ENCODE measurements around the gene PRKCQ.

PRKCQ gene

DNA sequence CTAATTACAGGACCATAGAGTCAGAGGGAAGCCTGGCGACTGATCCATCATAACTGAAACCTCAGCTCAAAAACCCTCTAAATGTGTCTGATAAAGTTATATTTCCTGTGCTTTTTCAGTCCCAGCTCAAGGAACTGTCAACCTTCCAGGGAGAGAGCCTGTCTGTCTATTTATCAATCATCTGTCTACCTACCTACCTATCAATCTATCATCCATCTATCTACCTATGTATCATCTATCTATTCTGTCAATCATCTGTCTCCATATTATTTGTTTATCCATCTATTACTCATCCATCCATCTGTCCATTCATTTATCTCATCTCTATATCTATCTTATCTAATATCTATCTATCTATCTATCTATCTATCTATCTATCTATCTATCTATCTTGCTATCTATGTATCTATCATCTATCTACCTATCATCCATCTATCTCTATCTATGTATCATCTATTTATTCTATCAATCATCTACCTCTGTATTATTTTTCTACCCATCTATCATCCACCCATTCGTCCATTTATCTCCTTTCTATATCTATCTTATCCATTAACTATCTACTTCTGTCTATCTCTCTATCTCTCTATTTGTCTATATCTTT, 161.4 kb downstream of the PRKCQ start:
- no peak for DNase-seq
- H3K27ac Mint-ChIP-seq, result no peak overlapping the region
- peaks cover 5% of the 10 kb centered on the region for H3K36me3 Mint-ChIP-seq
- H3K9me3 Mint-ChIP-seq, result no peaks in the 10 kb centered on the region
- CTCF ChIA-PET, result interaction anchor here (0.7 to 5.9 kb wide), 10 partner anchors 8 to 261 kb away, joined by 3 to 48 read pairs (median 4); no protein-coding TSS in a partner anchor
- H3K4me1 Mint-ChIP-seq, result peaks cover 7% of the 10 kb centered on the region
- no peak overlapping the region for H3K4me3 Mint-ChIP-seq
- no peaks in the 10 kb centered on the region for H3K27me3 Mint-ChIP-seq

DNA sequence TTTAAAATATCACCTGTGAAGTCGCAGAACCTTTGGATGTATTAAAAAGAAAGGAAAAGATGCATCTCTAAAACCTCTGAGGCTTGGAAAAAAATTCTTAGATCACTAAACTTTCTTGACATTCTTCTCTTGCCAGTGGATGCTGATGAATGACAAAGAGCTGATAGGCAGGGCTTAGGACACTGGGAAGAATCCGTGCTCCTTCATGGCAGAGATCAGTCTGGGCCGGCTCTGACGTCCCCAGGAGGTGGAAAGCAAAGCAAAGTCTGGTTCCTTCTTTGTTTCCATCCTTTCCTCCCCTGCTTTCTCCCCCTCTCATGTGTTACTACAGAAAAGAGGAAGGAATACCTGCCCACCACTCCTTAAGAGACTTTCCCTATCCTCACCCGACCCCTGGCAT, 161.9 kb downstream of the PRKCQ start:
- DNase-seq, result no peak
- CTCF ChIA-PET, result interaction anchor here (0.7 to 5.9 kb wide), 11 partner anchors 8 to 261 kb away, joined by 3 to 48 read pairs (median 4); no protein-coding TSS in a partner anchor
- Mint-ChIP-seq H3K27me3 (no peaks in the 10 kb centered on the region), H3K36me3 (peaks cover 3% of the 10 kb centered on the region), H3K27ac (no peak overlapping the region), H3K9me3 (no peaks in the 10 kb centered on the region), H3K4me1 (peaks cover 7% of the 10 kb centered on the region), H3K4me3 (no peak overlapping the region)

DNA sequence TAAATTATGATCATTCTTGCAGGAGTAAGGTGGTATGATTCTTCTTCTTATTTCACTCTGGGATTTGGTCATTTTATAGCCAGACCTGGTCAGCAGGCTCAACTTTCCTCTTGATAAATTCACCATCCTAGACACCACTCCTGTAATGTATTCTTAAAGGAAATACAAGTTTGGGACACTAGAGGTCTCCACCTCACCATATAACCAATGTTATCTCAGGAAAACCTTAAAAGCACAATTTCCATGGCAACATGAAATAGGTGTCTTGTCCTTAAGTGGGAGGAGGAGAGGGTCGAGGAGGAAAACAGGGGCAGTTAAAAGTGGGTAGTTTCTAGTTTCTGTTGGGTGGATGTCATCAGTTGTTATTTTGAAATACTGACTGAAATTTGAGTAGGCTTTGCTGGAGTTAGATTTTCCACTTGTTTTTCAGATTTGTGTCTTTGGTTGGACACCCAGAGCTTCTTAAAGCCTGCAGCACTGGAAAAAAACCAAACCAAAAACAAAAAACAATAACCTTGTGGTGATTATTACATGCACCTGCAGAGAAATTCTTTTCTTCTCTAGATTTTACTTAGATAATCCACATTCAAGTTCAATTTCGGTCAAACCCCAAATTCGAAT, 163.1 kb downstream of the PRKCQ start:
- H3K4me1 Mint-ChIP-seq, result peaks cover 7% of the 10 kb centered on the region
- peaks cover 1% of the 10 kb centered on the region for H3K36me3 Mint-ChIP-seq
- no peaks in the 10 kb centered on the region for H3K27me3 Mint-ChIP-seq
- H3K27ac Mint-ChIP-seq, result no peak overlapping the region
- DNase-seq, result no peak
- CTCF ChIA-PET, result interaction anchor here (0.8 to 5.9 kb wide), 11 partner anchors 19 to 263 kb away, joined by 3 to 48 read pairs (median 4); no protein-coding TSS in a partner anchor
- no peaks in the 10 kb centered on the region for H3K9me3 Mint-ChIP-seq
- no peak overlapping the region for H3K4me3 Mint-ChIP-seq

- no peak overlapping the region for H3K27ac Mint-ChIP-seq
- H3K36me3 Mint-ChIP-seq, result peaks cover 8% of the 10 kb centered on the region
- no peak for DNase-seq
- no peaks in the 10 kb centered on the region for H3K9me3 Mint-ChIP-seq
- H3K4me3 Mint-ChIP-seq, result no peak overlapping the region
- CTCF ChIA-PET, result interaction anchor here (0.8 to 2.8 kb wide), 7 partner anchors 9 to 267 kb away, joined by 3 to 12 read pairs (median 3); no protein-coding TSS in a partner anchor
- peaks cover 48% of the 10 kb centered on the region for H3K4me1 Mint-ChIP-seq
- H3K27me3 Mint-ChIP-seq, result no peaks in the 10 kb centered on the region
Measured at GRCh38 chr10:6411436-6411835, 168.6 kb downstream of the PRKCQ start.

GRCh38 chr10:6410830-6411229, 169.2 kb downstream of the PRKCQ start:
- H3K27ac Mint-ChIP-seq, result peak overlapping the region; percentile 86

GRCh38 chr10:6409971-6410643, 170.0 kb downstream of the PRKCQ start:
- Mint-ChIP-seq H3K4me3 (peak overlapping the region; percentile 16), H3K4me1 (peaks cover 51% of the 10 kb centered on the region), H3K36me3 (peaks cover 8% of the 10 kb centered on the region), H3K27ac (peak overlapping the region; percentile 86), H3K9me3 (no peaks in the 10 kb centered on the region), H3K27me3 (peaks cover 3% of the 10 kb centered on the region)
- peak; percentile 64 for DNase-seq
- CTCF ChIA-PET, result interaction anchor here (0.8 to 3.2 kb wide), 14 partner anchors 8 to 323 kb away, joined by 3 to 18 read pairs (median 5); partner anchors contain the start of gene PFKFB3

More at GRCh38 chr10:6410830-6411229, 169.2 kb downstream of the PRKCQ start:
- H3K4me3 Mint-ChIP-seq, result no peak overlapping the region
- DNase-seq, result no peak
- no peaks in the 10 kb centered on the region for H3K9me3 Mint-ChIP-seq
- peaks cover 8% of the 10 kb centered on the region for H3K36me3 Mint-ChIP-seq
- peaks cover 51% of the 10 kb centered on the region for H3K4me1 Mint-ChIP-seq
- CTCF ChIA-PET, result interaction anchor here (0.8 to 3.2 kb wide), 9 partner anchors 10 to 269 kb away, joined by 3 to 18 read pairs (median 3); no protein-coding TSS in a partner anchor
- H3K27me3 Mint-ChIP-seq, result no peaks in the 10 kb centered on the region

DNA sequence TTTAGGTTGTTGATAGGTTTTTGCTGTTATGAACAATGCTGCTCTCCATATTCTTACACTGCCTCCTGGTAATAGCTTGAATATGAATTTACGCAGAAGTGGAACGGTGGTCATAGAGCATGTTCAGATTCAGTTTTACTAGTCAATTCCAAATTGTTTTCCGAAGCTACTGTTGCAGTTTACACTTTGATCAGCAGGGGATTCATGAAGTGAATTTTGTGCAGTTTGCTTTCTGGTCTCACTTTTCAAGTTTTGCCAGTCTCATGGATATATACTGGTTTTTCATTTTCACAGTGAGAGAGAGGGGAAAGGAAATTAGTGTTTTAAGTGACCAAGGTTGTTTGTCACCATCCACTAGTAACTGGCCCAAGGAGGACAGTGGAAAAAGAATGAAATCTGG, 171.3 kb downstream of the PRKCQ start:
- Mint-ChIP-seq H3K27ac (no peak overlapping the region), H3K27me3 (peaks cover 15% of the 10 kb centered on the region), H3K36me3 (peaks cover 8% of the 10 kb centered on the region), H3K4me3 (no peak overlapping the region), H3K9me3 (no peaks in the 10 kb centered on the region), H3K4me1 (peaks cover 44% of the 10 kb centered on the region)
- no peak for DNase-seq
- CTCF ChIA-PET, result interaction anchor here (0.8 to 3.2 kb wide), 6 partner anchors 36 to 271 kb away, joined by 3 to 15 read pairs (median 8); partner anchors contain the start of gene PFKFB3

DNA sequence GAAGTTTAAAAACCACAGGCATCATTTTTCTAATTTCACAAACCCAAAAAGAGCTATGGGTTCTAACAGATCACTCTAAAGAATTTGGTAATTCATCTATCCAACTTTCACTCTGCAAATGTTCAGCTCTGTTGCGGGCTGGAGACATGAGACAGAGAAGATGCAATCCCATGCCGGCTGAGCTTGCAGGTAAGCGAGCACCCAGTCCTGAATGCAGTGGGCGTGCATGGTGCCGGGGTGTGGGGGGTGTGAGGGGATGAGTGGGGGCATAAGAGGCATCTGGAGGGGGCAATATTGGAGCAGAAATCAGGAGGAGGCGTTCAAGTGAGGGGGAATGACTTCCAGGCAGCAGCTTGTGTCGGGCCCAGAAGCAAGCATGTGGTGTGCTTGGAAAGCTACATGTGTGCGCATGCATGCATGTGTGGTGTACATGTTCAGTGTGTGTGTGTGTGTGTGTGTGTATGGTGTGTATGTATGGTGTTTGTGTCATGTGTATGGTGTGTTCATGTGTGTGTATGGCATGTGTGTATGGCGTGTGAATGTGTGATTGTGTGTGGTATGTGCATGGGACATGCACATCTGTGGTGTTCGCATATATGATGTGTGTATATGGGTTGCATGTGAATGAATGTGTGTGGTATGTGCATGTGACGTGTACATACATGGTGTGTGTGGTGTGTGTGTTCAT, 172.9 kb downstream of the PRKCQ start:
- CTCF ChIA-PET, result interaction anchor here (0.8 to 3.2 kb wide), 15 partner anchors 58 to 321 kb away, joined by 3 to 43 read pairs (median 5); partner anchors contain the start of gene PFKFB3
- no peak for DNase-seq

GRCh38 chr10:6406220-6407033, 173.6 kb downstream of the PRKCQ start:
- Mint-ChIP-seq H3K27ac (no peak overlapping the region), H3K9me3 (no peaks in the 10 kb centered on the region), H3K4me1 (peaks cover 50% of the 10 kb centered on the region), H3K4me3 (no peak overlapping the region), H3K27me3 (peaks cover 28% of the 10 kb centered on the region), H3K36me3 (peaks cover 8% of the 10 kb centered on the region)
- peak; percentile 46 for DNase-seq
- CTCF ChIA-PET, result interaction anchor here (0.6 to 3.2 kb wide), 33 partner anchors 12 to 408 kb away, joined by 3 to 43 read pairs (median 3); partner anchors contain the start of gene PFKFB3

More for the DNA sequence above, 172.9 kb downstream of the PRKCQ start:
- Mint-ChIP-seq H3K4me1 (peaks cover 45% of the 10 kb centered on the region), H3K9me3 (no peaks in the 10 kb centered on the region), H3K27me3 (peaks cover 23% of the 10 kb centered on the region), H3K27ac (no peak overlapping the region), H3K4me3 (no peak overlapping the region), H3K36me3 (peaks cover 8% of the 10 kb centered on the region)

DNA sequence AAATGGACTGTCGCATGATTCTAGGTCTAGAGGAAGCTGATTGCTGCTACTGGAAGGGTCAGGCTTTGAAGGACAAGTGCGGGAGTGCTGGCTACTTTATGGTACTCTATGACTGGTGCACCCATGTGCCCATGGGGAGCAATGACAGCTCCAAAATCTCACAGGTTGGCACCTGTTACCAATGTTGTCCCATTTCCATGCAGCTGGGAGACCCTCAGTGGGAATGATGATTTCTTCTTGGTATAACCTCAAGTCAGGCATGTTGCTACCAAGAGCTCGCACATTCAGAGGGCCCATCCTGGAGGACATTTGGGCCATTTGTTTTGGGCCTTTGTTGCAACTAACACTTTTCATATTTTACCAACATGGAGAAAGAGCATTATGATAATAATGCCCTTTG, 174.4 kb downstream of the PRKCQ start:
- CTCF ChIA-PET, result interaction anchor here (0.6 to 3.2 kb wide), 30 partner anchors 10 to 408 kb away, joined by 3 to 43 read pairs (median 3); partner anchors contain the start of gene PFKFB3

GRCh38 chr10:6404127-6405072, 175.7 kb downstream of the PRKCQ start:
- CTCF ChIA-PET, result interaction anchor here (0.7 to 9.2 kb wide), 8 partner anchors 8 to 312 kb away, joined by 3 to 184 read pairs (median 9); partner anchors contain the start of gene PFKFB3
- Mint-ChIP-seq H3K9me3 (no peaks in the 10 kb centered on the region), H3K4me1 (peaks cover 46% of the 10 kb centered on the region), H3K4me3 (no peak overlapping the region), H3K36me3 (peaks cover 5% of the 10 kb centered on the region), H3K27me3 (peaks cover 28% of the 10 kb centered on the region), H3K27ac (peak overlapping the region; percentile 53)
- no peak for DNase-seq

More for the DNA sequence above, 174.4 kb downstream of the PRKCQ start:
- H3K36me3 Mint-ChIP-seq, result peaks cover 8% of the 10 kb centered on the region
- H3K9me3 Mint-ChIP-seq, result no peaks in the 10 kb centered on the region
- H3K4me1 Mint-ChIP-seq, result peaks cover 48% of the 10 kb centered on the region
- H3K27me3 Mint-ChIP-seq, result peaks cover 28% of the 10 kb centered on the region
- H3K27ac Mint-ChIP-seq, result no peak overlapping the region
- no peak overlapping the region for H3K4me3 Mint-ChIP-seq
- no peak for DNase-seq

- Mint-ChIP-seq H3K4me3 (no peak overlapping the region), H3K27ac (no peak overlapping the region), H3K9me3 (no peaks in the 10 kb centered on the region), H3K36me3 (no peaks in the 10 kb centered on the region), H3K27me3 (peaks cover 28% of the 10 kb centered on the region), H3K4me1 (peaks cover 46% of the 10 kb centered on the region)
- no peak for DNase-seq
- CTCF ChIA-PET, result interaction anchor here (1.0 to 9.2 kb wide), 23 partner anchors 12 to 389 kb away, joined by 3 to 184 read pairs (median 7); partner anchors contain the start of gene PFKFB3
Measured at GRCh38 chr10:6402960-6403359, 177.1 kb downstream of the PRKCQ start.
